NCI-H748 treated with DMSO at 0.1 percent for 48 hours (cell line): Measurements from ENCODE around the gene TTLL8.
A peak's percentile ranks its signal among the peaks of the same experiment; 100 is the strongest.

Experiments
- DNase-seq: peaks from one replicate; lab custom pipeline; 2025; lab: John Stamatoyannopoulos, UW

The TTLL8 gene

DNA sequence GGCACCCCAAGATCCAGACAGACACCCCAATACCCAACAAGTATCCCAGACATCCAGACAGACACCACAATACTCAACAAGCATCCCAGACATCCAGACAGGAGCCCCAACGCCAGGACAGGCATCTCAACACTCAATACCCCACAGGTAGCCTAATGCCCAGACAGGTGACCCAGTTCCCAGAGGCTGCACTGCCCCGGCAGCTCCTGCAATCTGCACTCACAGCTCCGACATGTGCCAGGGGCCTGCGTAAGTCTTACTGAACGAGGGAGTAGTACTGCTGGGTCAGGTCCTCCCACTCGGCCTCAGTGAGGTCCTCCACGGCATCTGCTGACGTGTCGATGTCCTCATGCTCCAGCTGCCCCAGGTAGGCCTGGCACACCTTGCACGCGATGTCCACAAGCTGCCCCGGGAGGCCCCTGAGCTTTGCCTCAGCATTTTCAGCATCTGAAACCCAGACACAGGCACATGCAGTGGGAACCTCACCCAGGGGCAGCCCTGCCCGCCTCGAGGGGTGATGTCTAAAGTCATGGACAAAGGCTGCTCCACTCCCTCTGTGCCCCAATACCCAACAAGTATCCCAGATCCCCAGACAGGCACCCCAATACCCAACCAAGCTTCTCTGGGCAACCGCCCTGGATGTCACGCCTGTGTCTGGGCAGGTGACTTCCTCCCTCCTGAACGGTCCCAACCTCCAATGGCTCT is 16.6 kb downstream of the TTLL8 start:
- DNase-seq, result no peak

DNA sequence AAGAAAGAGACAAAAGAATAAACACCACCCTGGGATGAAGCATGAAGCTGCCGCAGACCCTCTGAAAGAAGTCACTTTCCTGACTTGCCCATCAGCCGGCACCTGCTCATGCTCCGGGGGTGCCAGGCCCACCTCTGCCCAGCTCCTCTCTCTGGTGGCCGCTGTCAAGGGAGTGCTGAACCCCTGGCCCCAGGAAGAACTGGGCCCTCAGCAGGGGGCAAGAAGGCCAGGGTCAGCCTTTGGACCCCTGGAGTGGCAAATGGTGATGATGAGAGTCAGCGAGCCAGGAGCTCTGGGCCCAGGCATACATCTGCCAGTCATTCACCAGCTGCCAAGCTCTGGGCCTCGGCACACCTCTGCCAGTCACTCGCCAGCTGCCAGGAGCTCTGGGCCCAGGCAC is 17.4 kb downstream of the TTLL8 start:
- no peak for DNase-seq

DNA sequence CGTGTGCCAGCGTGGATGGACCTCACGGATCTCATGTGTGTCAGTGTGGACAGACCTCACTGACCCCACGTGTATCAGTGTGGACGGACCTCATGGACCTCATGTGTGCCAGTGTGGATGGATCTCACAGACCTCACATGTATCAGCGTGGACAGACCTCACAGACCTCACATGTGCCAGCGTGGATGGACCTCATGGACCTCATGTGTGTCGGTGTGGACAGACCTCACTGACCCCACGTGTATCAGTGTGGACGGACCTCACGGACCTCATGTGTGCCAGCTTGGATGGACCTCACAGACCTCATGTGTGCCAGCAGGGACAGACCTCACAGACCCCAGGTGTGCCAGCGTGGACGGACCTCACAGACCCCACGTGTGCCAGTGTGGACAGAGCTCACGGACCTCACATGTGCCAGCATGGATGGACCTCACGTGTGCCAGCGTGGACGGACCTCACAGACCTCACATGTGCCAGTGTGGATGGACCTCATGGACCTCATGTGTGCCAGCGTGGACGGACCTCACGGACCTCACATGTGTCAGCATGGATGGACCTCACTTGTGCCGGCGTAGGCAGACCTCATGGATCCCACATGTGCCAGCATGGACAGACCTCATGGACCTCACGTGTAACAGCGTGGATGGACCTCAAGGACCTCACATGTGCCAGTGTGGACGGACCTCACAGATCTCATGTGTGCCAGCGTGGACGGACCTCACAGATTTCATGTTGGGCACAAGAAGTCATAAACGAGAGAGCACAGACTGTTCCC is 18.2 kb downstream of the TTLL8 start:
- no peak for DNase-seq

DNA sequence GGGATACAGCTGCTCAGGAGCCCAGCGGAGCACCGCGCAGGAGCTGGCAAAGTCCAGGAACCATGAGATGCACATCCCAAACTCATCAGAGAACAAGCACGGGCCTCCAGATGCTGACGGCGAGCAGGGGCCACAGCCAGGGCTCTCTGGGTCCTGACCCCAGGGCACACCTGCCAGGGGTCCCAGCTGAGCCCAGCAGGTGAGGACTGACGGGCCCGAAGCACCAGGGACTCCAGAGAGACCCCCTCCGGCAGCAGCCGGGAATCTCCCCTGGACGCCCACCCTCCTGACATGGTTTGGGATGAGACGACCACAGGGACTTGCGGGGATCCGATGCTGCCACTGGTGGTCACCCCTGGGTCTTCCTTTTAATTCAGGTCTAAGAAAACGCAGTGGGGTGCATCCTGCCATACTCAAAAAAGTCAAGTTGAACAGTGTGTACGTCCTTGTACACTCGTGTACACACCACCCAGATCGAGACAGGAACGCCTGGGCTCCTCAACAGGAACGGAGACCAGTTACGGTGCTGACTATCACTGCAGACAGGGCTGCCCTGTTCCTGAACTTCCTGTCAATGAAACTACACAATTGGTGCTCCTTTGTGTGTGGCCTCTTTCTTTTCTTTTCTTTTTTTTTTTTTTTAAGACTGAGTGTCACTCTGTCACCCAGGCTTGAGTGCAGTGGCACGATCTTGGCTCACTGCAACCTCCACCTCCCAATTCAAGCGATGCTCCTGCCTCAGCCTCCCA is 21.9 kb downstream of the TTLL8 start:
- no peak for DNase-seq

DNA sequence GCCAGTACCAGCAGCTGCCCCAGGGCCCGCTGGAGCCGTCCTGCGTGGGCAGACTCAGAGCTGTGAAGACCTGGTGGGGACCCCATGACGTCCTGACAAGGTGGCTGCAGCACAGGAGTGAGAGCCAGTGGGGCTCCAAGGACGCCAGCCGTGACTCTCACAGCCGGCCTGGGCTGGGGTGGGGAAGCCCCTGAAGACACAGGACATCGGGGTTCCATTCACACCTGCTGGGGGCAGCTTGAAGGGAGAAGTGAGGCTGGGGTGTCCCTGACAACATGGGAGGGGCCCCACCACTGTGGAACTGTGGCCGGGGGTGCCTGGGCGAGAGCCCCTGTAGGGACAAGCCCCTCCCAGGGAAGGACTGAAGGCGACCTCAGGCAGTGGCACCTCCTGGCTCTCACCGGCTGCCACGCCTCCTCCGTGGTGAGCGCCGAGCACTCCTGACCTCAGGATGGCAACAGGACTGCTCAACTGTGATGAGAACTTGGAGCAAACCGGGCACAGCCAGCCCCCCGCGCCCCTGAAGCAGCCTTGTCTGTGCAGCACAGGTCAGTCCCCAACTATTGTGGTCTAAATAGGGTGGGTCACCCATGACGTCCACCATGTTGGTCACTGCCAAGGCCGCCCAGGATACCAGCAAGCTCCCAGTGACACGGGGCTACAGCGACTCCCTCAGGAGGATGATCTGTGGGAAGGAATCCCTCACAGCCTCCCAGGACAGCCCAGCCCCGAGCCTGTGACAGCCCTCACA is 22.8 kb downstream of the TTLL8 start:
- no peak for DNase-seq

DNA sequence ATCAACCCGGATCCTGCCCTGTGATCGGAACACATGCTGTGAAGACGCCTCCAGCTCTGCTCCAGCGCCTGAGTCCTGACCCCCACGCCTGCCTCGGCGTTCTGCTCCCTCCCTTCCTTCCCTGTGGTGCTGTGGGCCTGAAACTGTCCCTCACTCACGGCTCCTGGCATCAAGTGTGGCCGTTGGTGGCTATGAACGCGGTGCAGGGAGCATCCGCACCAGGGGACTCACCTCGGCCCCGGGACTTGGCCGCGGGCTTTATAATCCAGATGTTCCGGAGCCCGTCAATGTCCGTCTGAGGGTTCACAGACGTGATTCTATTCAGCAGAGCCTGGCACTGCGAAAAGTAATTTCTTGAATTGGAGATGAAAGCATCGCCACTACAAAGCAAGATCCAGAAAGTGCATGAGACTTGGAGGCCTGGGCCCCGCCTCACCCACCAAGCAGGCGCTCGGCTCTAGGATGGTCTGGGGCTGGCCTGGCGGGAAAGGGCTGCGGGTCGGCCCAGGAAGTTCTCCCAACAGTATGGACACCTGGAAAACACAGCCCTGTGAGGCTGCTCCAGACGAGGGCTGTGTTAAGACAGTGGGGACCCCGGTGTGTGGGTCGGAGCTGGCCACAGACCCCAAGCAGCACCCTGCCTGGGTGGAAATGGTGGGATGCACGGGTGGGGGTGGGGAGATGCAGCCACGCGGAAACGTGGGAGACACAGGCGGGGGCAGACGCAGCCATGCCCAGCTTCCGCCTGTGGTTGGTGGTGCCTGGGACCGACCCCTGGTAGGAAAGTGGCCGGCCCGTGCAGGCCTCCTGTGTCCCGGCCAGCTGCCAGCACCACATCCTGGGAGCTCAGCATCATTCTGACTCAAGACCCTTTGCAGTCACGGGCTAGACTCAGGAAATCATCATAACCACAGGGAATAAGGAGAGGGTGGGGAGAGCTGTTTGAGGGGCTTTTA is 23.7 kb downstream of the TTLL8 start:
- no peak for DNase-seq

DNA sequence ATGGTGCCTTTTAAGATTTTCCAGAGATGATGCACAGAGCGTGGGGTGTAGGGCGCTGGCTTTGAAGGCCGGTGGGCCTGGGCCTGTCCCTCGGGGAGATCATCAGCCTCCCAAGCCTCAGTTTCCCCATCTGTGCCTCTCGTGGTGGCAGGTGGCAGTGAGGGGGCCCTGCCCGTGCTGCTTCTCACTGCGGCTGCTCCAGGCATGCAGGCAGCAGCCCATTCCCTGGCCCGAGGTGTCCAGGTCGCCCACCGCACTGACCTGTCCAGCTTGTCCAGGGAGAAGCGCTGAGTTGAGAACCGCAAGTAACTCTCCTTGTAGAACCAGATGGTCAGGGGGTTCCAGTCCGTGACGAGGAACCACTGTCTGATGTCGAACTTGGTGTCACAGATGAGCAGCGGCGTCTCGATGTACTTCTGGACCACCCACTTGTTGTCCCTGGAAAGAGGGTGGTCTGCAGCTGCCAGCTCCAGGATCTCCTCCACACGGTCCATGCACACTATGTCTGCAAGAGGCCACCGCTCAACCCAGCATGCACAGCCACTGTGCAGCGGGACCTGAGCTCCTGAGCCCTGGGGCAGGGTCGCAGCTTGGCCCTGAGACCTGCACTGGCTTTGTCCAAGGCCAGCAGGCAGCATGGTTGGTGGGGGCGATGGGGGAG is 25.0 kb downstream of the TTLL8 start:
- no peak for DNase-seq

DNA sequence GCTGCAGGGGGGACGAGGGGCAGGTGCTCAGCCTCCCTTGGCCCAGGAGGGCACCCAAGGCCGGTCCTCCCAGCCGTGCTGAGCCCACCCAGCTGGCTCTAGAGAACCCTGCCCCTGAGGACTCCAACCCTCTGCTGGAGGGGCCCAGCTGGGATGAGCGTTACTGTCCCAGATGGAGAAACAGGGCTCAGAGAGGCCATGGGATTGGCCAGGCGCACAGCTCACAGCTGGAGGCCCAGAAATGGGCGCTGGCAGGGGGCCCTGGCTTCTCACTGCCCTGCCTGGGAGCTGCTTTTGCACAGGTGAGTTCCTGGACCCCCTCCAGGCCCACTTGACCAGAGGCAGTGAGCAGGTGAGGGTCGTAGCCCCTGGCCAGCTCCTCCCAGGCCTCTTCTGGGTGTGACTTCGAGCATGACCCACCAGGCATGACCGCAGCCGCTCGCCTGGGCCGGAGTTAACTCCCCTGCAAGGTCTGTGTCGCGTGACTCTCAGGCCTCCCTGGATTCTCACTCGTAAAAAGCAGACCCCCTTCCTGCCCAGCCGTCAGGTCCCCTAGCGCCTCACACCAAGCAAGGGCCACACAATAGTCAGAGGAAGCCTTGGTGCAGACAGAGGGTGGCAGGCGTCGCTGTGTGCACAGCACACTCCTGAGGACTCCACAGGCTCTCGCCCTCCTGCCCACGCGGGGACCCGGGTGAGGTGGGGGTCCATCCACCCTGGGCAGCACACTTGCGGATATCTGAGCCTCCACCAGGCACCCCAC is 25.8 kb downstream of the TTLL8 start:
- DNase-seq, result no peak

DNA sequence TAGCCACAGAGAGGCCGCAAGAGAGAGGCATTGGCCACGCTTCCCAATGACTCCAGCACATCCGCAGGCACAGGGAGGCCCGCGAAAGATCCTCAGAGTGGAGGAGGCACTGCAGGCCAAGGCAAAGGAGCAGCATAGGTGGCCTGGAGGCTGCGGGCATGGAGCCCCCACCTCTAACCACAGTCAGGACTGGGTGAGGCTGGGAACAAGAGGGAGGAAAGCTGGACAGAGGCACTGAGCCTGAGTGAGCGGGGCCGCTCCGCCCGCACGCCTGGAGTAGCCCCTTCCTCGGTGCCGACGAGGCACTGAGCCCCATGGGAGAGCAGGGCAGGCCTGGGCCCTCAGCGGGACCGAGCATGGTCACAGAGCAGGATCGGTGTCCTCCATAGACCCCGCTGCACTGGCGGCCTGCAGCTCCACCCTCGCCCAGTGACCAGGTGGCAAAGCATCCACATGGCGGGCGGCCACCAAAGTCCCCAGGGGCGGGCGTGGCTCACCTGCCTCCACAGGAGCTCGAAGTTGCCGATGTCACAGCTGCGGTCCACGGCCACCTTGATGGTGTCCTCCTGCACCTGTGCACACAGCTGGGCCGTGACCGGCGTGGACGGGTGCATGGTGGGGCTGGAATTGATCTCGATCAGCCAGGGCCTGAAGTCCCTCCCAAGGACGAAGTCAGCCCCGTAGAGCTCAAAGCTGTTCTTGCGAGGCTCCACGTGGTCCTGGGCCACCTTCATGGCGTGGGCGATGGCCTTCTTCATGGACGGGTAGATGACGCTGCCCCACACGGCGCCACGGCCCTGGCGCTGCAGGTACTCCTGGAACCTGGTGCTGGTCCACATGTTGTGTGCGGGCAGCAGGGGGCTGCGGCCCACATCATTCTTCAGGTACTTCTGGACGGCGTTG is 26.7 kb downstream of the TTLL8 start:
- no peak for DNase-seq

DNA sequence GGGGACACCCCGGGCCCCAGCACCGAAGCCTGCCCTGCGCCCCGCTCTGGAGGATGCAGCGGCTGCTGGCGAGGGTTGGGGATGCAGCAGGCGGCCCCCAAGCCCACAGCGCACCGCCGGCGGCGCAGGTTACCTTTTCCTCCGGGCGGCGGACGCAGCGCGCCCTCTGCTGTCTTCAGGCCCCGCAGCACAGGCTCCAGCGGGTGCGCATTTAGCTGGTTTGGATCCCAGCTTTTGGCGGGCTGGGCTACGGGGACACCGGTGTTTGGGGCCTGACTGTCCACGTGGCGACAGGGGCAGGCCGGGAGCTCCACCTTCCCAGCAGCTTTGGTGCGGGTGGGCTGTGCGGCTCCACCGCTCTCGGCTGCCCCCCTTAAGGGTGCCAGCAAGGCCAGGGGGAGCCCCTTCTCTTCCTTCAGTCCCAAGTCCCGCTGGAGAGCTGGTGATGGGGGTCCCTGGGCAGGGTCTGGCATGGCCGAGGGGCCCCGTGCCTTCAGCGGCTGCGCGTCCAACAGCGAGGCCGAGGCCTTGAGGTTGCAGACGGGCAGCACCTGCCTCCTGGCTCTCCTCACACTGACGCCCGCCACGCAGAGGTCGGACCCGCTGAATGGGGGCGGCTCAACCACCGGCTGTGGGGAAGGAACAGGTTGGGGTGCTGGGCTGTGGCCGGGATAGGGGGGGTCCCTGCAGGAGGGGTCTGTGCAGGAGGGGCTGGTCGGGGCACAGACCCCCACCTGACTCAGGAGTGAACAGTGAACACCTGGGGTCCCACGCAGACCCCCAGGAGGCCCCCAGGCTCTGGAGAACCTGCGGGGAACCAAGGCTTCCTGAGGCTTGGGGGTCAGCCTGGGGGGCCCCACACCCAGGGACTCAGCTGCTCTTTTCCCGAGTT is 27.6 kb downstream of the TTLL8 start:
- peak; percentile 81 for DNase-seq

DNA sequence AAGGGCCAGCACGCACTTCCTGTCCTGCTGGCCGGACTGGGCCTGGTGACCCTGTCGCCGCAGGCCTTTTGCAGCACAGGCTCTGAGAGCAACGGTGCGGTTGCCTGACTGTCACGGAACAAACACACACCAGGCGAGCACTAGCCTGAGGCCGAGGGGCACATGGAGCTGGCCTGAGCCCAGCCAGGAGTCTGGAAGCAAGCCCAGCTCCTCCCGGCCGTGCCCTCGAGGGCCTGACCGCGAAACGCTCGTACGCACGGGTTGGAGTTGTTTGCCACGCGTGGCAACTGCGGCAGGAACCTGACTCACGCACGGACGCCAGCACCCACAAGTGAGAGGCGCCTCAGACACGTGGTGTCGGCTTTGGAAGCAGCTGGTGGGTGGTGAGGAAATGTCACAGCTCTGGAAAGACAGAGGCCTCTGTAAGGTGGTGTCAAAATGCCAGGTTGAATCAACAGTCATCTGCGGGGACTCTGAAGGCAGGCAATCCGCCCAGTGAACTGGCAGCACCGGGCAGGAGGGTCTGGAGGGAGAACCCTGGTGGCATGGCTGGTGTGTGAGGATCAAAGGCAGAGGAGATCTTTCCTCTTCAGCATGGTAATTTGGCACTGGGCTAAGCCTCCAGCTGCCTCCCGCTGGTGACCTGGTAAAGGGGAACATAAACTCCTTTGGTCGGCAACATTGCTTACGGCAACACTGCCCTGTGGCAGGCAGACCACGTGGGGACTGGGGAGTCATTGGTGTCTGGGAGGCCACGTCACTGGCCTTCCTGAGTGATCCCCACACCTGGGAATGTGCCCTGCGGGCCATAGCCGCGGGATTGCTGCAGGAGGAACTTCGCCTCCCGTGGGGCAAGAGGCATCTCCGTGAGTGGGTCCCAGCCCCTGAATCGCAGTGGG is 30.2 kb downstream of the TTLL8 start:
- DNase-seq, result no peak

DNA sequence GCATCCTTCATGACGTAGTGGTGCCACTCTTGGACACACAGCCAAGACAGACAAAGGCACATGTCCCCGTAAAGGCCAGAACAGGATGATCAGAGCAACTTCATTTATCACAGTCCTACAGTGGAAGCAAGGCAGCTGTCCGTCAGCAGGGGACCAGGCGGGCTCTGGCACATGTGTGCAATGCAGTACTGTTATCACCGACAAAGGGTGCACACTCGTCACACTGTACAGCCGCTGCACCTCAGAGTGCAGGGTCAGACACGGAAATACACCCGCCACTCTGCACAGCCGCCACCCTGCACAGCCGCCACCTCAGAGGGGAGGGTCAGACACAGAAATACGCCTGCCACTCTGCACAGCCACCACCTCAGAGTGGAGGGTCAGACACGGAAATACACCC is 32.1 kb downstream of the TTLL8 start:
- no peak for DNase-seq

DNA sequence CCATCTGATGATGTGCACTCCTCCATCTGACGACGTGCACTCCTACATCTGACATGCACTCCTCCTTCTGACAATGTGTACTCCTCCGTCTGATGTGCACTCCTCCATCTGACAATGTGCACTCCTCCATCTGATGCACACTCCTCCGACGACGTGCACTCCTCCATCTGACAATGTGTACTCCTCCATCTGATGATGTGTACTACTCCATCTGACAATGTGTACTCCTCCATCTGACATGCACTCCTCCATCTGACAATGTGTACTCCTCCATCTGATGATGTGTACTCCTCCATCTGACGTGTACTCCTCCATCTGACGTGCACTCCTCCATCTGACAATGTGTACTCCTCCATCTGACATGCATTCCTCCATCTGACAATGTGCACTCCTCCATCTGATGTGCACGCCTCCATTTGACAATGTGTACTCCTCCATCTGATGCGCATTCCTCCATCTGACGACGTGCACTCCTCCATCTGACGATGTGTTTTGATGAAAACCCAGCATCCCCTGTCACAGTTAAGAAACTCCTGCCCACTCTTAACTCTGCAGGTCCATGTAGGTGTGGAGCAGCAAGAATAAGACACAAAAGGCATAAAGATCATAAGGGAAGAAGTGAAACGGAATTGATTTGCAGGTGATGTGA is 35.8 kb downstream of the TTLL8 start:
- no peak for DNase-seq

DNA sequence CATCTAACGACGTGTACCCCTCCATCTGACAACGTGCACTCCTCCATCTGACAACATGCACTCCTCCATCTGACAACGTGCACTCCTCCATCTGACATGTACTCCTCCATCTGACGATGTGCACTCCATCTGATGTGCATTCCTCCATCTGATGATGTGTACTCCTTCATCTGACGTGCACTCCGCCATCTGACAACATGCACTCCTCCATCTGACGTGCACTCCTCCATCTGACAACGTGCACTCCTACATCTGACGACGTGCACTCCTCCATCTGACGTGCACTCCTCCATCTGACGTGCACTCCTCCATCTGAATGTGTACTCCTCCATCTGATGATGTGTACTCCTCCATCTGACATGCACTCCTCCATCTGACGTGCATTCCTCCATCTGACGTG is 37.5 kb downstream of the TTLL8 start:
- DNase-seq, result no peak

DNA sequence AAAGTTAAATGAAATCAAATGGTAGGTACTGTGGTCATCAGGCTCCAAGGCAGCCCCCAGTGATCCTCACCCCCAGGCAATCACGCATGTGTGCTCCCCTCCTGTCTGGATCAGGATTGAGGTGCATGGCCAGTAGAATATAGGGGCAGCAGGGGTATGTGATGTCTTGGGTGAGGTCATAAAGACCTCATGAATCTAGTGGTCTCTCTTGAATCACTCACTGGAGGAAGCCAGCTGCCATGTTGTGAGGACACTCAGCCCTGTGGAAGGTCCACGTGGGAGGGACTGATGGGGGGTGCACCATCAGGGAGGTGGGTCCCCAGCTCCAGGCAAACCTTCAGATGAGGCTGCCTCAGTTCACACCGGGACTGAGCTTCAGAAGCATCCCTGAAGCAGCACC is 38.8 kb downstream of the TTLL8 start:
- no peak for DNase-seq

DNA sequence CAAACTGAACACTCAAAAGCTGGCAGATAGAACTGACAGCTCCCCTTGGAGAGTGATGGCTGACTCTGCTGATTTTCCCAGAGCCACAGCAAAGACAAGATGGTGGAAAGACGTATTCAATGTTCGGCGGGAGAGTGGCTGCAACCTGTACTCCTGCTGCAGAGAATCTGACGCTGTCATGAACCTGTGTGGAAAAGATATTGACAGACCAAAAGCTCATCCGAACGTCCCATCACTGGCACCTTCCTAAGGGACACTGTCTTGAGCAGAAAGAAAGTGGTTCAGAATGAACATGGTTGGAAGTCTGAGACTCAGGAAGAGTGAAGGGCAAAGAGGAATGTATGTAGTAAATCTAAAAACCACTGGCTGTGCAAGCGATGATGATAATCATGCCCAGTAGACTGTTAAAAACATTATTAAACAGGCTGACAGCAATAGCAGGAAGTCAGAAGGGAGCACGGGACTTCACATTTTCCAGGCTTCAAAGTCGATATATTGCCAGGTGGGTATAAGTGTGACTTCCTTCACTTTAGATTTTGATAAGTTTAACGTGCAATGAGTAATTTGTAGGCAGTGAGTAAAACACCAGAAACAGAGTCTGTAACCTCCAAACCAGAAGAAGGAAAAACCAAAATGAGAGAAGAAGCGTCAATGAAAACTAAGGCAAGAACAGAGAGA is 39.4 kb downstream of the TTLL8 start:
- DNase-seq, result no peak
